Neural cell (in vitro differentiated cells): ENCODE results near the gene TTC9C.

Source experiments
- POLR2AphosphoS5 ChIP-seq: IDR thresholded peaks from 2 replicates; pipeline ENCODE4 v1.6.1; 2012
- TAF1 ChIP-seq: IDR thresholded peaks from 2 replicates; pipeline ENCODE4 v1.6.1; 2012; ENCODE audit warnings: low read depth
- TF ChIP-seq, protein P1 (sequence below): fragments of 450-650 bp; IDR thresholded peaks from 2 replicates; pipeline ENCODE4 v1.5.1; 2014; ENCODE audit warnings: antibody characterized with exemption, mild to moderate bottlenecking, moderate library complexity; ENCODE audit not compliant: poor library complexity, severe bottlenecking

GRCh38 chr11:62737196-62737595 is 8.9 kb downstream of the TTC9C start:
- TF ChIP-seq POLR2AphosphoS5 (no peak), TAF1 (no peak)
- TF ChIP-seq, protein P1, sequence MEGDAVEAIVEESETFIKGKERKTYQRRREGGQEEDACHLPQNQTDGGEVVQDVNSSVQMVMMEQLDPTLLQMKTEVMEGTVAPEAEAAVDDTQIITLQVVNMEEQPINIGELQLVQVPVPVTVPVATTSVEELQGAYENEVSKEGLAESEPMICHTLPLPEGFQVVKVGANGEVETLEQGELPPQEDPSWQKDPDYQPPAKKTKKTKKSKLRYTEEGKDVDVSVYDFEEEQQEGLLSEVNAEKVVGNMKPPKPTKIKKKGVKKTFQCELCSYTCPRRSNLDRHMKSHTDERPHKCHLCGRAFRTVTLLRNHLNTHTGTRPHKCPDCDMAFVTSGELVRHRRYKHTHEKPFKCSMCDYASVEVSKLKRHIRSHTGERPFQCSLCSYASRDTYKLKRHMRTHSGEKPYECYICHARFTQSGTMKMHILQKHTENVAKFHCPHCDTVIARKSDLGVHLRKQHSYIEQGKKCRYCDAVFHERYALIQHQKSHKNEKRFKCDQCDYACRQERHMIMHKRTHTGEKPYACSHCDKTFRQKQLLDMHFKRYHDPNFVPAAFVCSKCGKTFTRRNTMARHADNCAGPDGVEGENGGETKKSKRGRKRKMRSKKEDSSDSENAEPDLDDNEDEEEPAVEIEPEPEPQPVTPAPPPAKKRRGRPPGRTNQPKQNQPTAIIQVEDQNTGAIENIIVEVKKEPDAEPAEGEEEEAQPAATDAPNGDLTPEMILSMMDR, result no peak
